ENCODE measurements around the gene MON2.
A peak's percentile ranks its signal among the peaks of the same experiment; 100 is the strongest.
"Not testable (repeated sequence)": the region's sequence is repeated elsewhere in the genome, so short reads cannot be mapped to it uniquely, and the experiment has no call there.

MON2 gene, protein sequence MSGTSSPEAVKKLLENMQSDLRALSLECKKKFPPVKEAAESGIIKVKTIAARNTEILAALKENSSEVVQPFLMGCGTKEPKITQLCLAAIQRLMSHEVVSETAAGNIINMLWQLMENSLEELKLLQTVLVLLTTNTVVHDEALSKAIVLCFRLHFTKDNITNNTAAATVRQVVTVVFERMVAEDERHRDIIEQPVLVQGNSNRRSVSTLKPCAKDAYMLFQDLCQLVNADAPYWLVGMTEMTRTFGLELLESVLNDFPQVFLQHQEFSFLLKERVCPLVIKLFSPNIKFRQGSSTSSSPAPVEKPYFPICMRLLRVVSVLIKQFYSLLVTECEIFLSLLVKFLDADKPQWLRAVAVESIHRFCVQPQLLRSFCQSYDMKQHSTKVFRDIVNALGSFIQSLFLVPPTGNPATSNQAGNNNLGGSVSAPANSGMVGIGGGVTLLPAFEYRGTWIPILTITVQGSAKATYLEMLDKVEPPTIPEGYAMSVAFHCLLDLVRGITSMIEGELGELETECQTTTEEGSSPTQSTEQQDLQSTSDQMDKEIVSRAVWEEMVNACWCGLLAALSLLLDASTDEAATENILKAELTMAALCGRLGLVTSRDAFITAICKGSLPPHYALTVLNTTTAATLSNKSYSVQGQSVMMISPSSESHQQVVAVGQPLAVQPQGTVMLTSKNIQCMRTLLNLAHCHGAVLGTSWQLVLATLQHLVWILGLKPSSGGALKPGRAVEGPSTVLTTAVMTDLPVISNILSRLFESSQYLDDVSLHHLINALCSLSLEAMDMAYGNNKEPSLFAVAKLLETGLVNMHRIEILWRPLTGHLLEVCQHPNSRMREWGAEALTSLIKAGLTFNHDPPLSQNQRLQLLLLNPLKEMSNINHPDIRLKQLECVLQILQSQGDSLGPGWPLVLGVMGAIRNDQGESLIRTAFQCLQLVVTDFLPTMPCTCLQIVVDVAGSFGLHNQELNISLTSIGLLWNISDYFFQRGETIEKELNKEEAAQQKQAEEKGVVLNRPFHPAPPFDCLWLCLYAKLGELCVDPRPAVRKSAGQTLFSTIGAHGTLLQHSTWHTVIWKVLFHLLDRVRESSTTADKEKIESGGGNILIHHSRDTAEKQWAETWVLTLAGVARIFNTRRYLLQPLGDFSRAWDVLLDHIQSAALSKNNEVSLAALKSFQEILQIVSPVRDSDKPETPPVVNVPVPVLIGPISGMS (N-terminal part only)

DNA sequence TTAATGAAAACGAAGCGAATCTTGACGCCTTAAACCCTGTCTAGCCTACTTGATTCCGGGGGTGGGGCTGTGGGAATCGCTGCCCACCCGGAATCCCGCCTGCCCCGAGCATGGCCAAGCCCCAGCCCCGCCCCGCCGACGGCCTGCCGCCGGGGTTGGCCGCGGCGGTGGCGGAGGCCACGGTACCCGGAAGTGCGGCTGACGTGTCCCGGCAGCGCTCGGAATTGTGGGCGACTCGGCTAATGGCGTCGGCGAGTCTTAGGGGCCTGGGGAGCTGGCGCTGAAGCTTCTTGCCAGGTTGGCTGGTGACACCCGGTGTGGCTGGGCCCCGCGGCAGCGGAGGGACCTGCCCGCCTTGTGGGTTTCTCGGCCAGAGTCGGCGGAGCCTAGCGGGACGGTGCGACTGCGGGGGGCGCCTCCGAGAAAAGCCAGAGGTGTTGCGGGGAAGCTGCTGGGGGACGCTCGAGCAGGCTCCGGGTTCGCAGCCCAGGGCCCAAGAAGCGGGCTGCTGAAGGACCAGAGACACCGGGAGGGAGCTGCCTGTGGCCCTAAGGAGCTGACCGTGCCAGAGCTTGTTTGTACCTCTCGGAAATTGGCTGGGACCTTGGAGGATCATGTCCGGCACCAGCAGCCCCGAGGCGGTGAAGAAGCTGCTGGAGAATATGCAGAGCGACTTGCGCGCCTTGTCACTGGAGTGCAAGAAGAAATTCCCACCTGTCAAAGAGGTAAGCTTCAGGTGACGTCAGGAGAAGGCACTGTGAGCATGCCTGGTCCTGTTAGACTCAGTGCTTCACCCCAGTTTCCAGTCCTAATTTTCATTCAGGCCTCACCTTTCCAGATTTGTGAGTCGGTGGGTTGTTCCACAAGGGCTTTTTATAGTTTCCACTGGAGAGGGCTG lies at the start of gene MON2:
Gene MON2 (plus strand): TSS at position 233 of the 898 bp plus-strand sequence. CDS start 382 bp downstream, at position 615.
- peak; percentile 93 for DNase-seq

- DNase-seq = no peak
Measured at GRCh38 chr12:62426089-62426488, 40.5 kb upstream of the MON2 start.

DNA sequence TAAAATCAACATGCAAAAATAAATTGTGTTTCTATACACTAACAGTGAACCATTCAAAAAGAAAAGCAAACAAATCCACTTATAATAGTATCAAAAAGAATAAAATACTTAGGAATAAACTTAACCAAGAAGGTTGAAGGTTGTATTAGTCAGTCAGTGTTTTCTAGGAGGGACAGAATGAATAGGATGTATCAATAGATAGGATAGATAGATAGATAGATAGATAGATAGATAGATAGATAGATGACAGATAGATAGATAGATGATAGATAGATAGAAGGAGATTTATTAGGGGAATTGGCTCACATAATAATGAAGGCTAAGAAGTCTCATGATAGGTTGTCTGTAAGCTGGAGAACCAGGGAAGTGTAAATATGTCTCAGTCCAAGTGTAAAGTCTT lies 37.2 kb upstream of the MON2 start:
- no peak for DNase-seq

GRCh38 chr12:62434494-62435302 lies 31.9 kb upstream of the MON2 start:
- DNase-seq = no peak

- peak; percentile 68 for DNase-seq
Measured at GRCh38 chr12:62435303-62436163, 31.1 kb upstream of the MON2 start.

DNA sequence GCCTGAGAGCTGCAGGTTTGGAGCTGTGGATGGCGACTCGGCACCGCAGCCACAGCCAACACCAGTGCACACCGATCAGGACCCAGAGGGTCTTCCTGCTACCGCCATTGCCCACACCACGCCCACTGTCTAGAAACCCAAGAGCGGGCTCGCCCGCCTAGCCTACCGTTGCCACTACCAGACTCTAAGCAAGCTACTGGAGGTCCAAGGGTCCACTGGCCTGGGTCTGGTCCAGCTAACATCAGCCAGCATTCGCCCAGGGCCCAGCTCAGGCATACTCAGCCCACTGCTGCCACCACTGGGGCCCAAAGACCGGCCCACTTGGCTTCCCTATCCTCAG lies 30.5 kb upstream of the MON2 start:
- DNase-seq = no peak

DNA sequence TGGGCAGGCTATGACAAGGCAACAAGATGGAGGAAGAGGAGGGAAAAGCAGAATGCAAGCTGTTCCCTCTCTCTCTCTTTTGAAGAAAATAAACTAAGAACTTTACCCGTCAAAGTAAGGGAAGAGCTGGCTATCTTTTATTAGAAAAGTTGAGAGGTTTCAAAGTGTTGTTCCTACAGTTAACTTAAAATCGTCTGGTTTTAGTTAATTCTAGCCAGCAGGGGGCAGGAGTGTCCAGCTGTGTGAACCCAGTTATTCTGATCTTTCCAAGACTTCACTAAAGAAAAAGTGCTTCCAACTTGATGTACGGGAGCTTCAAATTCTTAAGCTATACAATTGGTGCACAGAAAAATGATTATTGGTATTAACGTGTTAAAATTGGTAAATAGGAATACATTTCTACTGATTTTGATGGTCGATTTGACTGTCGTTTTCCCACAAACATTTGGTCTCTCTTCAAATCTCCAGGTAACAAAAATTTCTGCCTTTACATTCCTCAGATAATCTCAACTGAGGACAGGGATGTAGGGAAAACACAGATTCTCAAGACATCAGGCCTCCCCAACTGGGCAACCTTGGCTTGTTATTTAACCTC lies 28.4 kb upstream of the MON2 start:
- no peak for DNase-seq

DNA sequence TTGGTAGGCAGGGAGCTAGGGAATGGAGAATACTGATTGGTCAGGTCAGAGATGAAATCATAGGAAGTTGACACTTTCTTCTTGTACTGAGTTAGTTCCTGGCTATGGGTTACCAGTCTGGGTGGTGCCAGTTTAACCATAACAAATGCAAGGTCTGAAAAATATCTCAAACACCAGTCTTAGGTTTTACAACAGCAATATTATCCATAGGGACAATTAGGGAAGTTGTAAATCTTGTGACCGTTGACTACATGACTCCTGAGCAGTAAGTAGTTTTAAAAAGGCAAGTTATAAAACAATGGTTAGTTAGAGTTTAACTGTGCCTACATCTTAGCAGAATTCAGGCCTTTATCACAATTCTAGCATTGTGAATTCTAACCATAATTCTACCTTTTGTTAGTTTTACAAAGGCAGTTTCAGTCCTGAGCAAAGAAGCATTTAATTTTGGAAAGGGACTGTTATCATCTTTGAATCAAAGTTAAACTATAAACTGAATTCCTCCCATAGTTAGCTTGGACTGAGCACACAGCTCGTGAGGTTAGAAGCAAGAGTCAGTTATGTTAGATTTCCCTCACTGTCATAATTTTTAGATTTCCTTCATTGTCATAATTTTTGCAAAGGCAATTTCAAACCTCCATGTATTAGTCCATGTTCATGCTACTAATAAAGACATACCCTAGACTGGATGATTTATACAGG lies 19.7 kb upstream of the MON2 start:
- DNase-seq = no peak

- no peak for DNase-seq
Measured at GRCh38 chr12:62448436-62448835, 18.2 kb upstream of the MON2 start.

DNA sequence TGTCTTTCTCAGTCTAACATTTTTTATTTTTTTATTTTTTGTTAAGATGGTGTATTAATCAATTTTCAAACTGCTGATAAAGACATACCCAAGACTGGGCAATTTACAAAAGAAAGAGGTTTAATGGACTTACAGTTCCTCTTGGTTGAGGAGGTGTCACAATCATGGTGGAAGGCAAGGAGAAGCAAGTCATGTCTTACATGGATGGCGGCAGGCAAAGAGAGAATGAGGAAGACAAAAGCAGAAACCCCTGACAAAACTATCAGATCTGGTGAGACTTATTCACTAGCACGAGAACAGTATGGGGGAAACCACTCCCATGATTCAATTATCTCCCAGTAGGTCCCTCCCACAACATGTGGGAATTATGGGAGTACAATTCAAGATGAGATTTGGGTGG lies 11.2 kb upstream of the MON2 start:
- DNase-seq = not testable (repeated sequence)

GRCh38 chr12:62458626-62459025 lies 8.0 kb upstream of the MON2 start:
- DNase-seq = no peak

DNA sequence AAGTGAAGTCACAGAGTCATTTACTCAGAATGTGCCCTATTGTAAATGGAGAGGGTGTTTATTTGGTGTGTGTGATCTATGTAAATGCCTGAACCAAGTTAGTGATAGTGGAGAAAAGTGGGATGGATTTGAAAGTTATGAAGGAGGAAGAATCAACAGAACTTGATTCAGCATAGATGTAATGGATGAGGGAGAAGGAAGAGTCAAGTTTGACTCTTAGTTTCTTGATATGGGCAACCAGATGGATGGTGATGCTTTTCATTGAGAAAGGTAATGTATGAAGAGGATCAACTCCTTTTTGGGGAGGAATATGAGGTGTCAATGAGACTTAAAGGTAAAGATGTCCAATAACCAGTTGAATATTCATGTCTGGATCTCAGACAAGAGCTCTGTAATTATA lies 6.7 kb upstream of the MON2 start:
- no peak for DNase-seq

GRCh38 chr12:62461171-62461837 lies 5.3 kb upstream of the MON2 start:
- DNase-seq = not testable (repeated sequence)

DNA sequence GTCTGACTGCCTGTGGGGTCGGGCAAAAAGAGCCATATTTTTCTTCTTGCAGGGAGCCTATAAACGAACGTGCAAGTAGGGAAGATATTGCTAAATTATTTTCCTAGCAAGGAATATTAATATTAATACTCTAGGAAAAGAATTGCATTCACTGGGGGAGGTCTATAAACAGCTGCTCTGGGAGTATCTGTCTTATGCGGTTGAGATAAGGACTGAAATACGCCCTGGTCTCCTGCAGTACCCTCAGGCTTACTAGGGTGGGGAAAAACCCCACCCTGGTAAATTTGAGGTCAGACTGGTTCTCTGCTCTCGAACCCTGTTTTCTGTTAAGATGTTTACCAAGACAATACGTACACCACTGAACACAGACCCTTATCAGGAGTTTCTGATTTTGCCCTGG lies 3.4 kb upstream of the MON2 start:
- DNase-seq = not testable (repeated sequence)

GRCh38 chr12:62466018-62466593 lies 520 bp upstream of the MON2 start:
- DNase-seq = peak; percentile 67

DNA sequence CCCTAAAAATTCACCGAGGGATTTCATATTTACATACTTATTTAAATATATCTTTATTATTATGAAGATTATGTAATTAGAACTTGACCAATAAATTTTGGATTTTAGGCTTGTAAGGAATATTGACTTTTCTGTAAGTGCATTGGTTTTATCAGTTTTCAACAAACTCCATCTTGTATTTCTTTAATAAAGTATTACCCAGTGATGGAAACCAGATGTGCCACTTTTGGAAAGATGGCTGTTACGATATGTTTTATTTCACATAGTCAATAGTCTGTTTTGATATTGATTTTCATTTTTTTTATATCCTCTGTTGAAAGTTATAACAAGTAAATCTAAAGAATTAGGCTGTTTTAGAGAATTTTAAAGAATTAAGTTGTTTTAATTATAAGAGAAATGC lies 1.8 kb downstream of the MON2 start:
- no peak for DNase-seq

GRCh38 chr12:62468935-62469334 lies 2.3 kb downstream of the MON2 start:
- no peak for DNase-seq

DNA sequence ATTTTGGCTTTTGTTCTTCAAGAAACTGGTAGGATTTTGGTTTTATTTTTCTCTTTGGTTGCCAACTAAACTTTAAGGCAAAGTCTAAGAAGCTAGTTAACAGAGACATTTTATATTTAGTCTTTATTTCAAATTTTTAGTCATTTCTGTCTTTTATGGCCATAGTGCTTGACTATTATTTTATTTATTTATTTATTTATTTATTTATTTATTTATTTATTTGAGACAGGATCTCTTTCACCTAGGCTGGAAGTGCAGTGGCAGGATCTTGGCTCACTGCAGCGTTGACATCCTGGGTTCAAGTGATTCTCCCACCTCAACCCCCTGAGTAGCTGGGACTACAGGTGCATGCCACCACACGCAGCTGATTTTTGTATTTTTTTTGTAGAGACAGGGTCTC lies 3.1 kb downstream of the MON2 start:
- DNase-seq = no peak

Measured in activated CD8-positive, alpha-beta memory T cell treated with anti-CD3 and anti-CD28 coated beads for 24 hours (primary cell).